GM23248 (cell line): ENCODE measurements around the gene KRTAP5-7.

Experiments used
- EZH2 ChIP-seq: fragments of 200-600 bp; sonication (generic); IDR thresholded peaks from 2 replicates; pipeline ENCODE4 v1.6.1; 2018; ENCODE audit warnings: antibody characterized with exemption, mild to moderate bottlenecking; ENCODE audit not compliant: insufficient read depth, poor library complexity, severe bottlenecking
- EZH2phosphoT487 ChIP-seq: fragments of 200-600 bp; sonication (generic); IDR thresholded peaks from 2 replicates; pipeline ENCODE4 v1.6.1; 2018; ENCODE audit warnings: antibody characterized with exemption, moderate library complexity, mild to moderate bottlenecking, low read depth; ENCODE audit not compliant: insufficient read depth

DNA sequence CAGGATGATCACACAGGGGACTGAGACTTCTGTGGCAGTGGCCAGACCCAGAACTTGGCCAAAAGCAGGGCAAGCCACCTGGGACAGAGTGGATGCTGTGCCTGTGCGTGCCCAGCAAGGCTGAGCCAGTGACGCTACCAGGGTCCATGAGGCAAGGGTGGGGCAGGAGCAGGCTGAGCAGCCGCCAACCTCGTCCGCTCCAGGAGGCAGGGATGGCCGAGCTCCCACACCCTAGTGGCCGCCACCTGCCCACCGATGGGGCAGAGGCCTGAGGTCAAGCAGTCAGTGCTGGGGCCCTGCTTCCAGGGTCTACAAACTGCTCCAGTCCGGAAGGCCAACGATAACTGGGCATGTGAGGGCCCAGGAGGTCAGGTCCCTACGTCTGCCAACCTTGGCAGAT, 28.4 kb downstream of the KRTAP5-7 start:
- TF ChIP-seq EZH2 (no peak), EZH2phosphoT487 (no peak)
